EH (cell line): Measurements from ENCODE around the gene CRAT.

Source experiments
- DNase-seq: peaks from one replicate; pipeline ENCODE4 v3.0.0-alpha.2; 2015; ENCODE audit warnings: low read depth

Gene CRAT

GRCh38 chr9:129110740-129111527 is at the start of gene CRAT, which contains the start of gene PTPA:
TSS of gene CRAT (minus strand) at chr9:129110793. CDS start at chr9:129110509, 284 bp downstream.
TSS of gene PTPA (plus strand) at chr9:129111415. CDS start at chr9:129111601, 186 bp downstream.
- peak; percentile 96 for DNase-seq

- no peak for DNase-seq
Measured at GRCh38 chr9:129156163-129156562, 45.6 kb upstream of the CRAT start.

- DNase-seq = no peak
Measured at GRCh38 chr9:129154866-129155477, 44.4 kb upstream of the CRAT start.

GRCh38 chr9:129151469-129151868 is 40.9 kb upstream of the CRAT start:
- DNase-seq = no peak

GRCh38 chr9:129150672-129151211 is 40.1 kb upstream of the CRAT start:
- no peak for DNase-seq

- DNase-seq = no peak
Measured at GRCh38 chr9:129150122-129150521, 39.5 kb upstream of the CRAT start.

- DNase-seq = no peak
Measured at GRCh38 chr9:129149442-129149841, 38.8 kb upstream of the CRAT start.

- DNase-seq = no peak
Measured at GRCh38 chr9:129148463-129149204, 38.0 kb upstream of the CRAT start.

- DNase-seq = peak; percentile 61
Measured at GRCh38 chr9:129146441-129146941, 35.9 kb upstream of the CRAT start.

GRCh38 chr9:129145841-129146292 is 35.3 kb upstream of the CRAT start:
- peak; percentile 98 for DNase-seq

GRCh38 chr9:129145316-129145715 is 34.7 kb upstream of the CRAT start:
- DNase-seq = peak; percentile 28

GRCh38 chr9:129143031-129143927 is 32.7 kb upstream of the CRAT start:
- DNase-seq = peak; percentile 97

GRCh38 chr9:129142138-129142935 is 31.7 kb upstream of the CRAT start:
- DNase-seq = no peak

- peak; percentile 98 for DNase-seq
Measured at GRCh38 chr9:129141066-129142041, 30.8 kb upstream of the CRAT start.

GRCh38 chr9:129140397-129141065 is 29.9 kb upstream of the CRAT start:
- peak; percentile 70 for DNase-seq

GRCh38 chr9:129139993-129140396 is 29.4 kb upstream of the CRAT start:
- DNase-seq = peak; percentile 100

GRCh38 chr9:129139233-129139992 is 28.8 kb upstream of the CRAT start:
- peak; percentile 91 for DNase-seq
